Erythroblast (primary cell): Measurements from ENCODE around the gene SCFD2.

Experiments used
- GATA1 ChIP-seq: IDR thresholded peaks from 2 replicates; pipeline ENCODE4 v1.6.1; 2011; ENCODE audit warnings: low read depth, mild to moderate bottlenecking, control low read depth, low read length, moderate library complexity
- POLR2A ChIP-seq: IDR thresholded peaks from 2 replicates; pipeline ENCODE4 v1.6.1; 2011; ENCODE audit warnings: mild to moderate bottlenecking, low read length

GRCh38 chr4:53151489-53151788 is 214.4 kb downstream of the SCFD2 start:
- TF ChIP-seq POLR2A = no peak
- no peak for TF ChIP-seq GATA1
